Measurements from ENCODE around the gene TACC2. TPM values are rescaled to one million over a fixed set of nuclear protein-coding genes. Genes with fewer than 3 reads are reported as not detected.

Gene TACC2
- total RNA-seq, 2 experiments from 2014 or later: not detected

GRCh38 chr10:122033224-122033926, 44.4 kb downstream of the TACC2 start:
- CTCF ChIA-PET: no interaction called here
- no peak for TF ChIP-seq CTCF (IDR thresholded peaks at IDR 0.05)
- Mint-ChIP-seq H3K27ac (no peak overlapping the region), H3K36me3 (ENCODE audit: low read depth) (no peaks in the 10 kb centered on the region), H3K4me3 (no peak overlapping the region), H3K4me1 (ENCODE audit: low read depth) (no peaks in the 10 kb centered on the region), H3K9me3 (no peaks in the 10 kb centered on the region), H3K27me3 (peaks cover 15% of the 10 kb centered on the region)
- intact Hi-C loops (cut with micrococcal nuclease): no loop called here
- ATAC-seq (no peak), DNase-seq (no peak)
- POLR2A ChIA-PET: no interaction called here

DNA sequence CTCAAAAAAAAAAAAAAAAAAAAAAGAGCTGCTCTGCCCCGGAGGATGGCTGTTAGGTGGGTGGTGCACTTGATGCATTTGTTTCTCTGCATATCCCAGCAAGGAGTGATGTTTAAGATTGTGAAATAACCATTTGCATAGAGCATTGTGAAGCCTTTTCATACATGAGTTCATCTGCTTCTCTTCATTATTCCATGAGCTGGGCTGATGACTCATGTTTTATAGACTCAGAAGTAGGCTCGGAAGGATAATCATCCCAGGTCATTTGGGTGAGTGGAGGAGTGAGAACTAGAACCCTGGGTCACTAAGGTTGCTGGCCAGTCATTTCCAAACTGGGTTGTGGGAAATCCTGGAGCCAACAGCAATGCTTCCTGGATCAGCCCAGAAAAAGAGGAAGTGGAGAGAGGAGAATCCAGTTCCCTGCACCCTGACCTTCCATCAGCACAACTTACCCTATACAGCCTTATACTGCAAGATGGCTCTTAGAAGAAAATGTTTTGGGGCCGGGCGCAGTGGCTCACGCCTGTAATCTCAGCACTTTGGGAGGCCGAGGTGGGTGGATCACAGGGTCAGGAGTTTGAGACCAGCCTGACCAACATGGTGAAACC, 45.3 kb downstream of the TACC2 start:
- Mint-ChIP-seq H3K36me3 (ENCODE audit: low read depth) (no peaks in the 10 kb centered on the region), H3K9me3 (no peaks in the 10 kb centered on the region), H3K27ac (no peak overlapping the region), H3K4me3 (no peak overlapping the region), H3K4me1 (ENCODE audit: low read depth) (no peaks in the 10 kb centered on the region), H3K27me3 (peaks cover 15% of the 10 kb centered on the region)
- POLR2A ChIA-PET: no interaction called here
- intact Hi-C loops (cut with micrococcal nuclease): no loop called here
- DNase-seq: no peak
- no peak for TF ChIP-seq CTCF (IDR thresholded peaks at IDR 0.05)
- no peak for ATAC-seq
- CTCF ChIA-PET: no interaction called here

GRCh38 chr10:122040786-122041185, 51.8 kb downstream of the TACC2 start:
- no peak for TF ChIP-seq CTCF (IDR thresholded peaks at IDR 0.05)
- intact Hi-C loops (cut with micrococcal nuclease): no loop called here
- ChIA-PET POLR2A (no interaction called here), CTCF (no interaction called here)
- H3K27ac Mint-ChIP-seq: no peak overlapping the region
- DNase-seq: no peak
- no peak for ATAC-seq
- H3K4me3 Mint-ChIP-seq: no peak overlapping the region
- H3K9me3 Mint-ChIP-seq: no peaks in the 10 kb centered on the region
- H3K4me1 Mint-ChIP-seq (ENCODE audit: low read depth): no peaks in the 10 kb centered on the region
- H3K27me3 Mint-ChIP-seq: peaks cover 9% of the 10 kb centered on the region
- no peaks in the 10 kb centered on the region for H3K36me3 Mint-ChIP-seq (ENCODE audit: low read depth)

- no peak for DNase-seq
- no peak for ATAC-seq
- no peaks in the 10 kb centered on the region for H3K36me3 Mint-ChIP-seq (ENCODE audit: low read depth)
- intact Hi-C loops (cut with micrococcal nuclease): no loop called here
- CTCF ChIA-PET: no interaction called here
- no peak overlapping the region for H3K27ac Mint-ChIP-seq
- POLR2A ChIA-PET: no interaction called here
- TF ChIP-seq CTCF (IDR thresholded peaks at IDR 0.05): no peak
- H3K9me3 Mint-ChIP-seq: no peaks in the 10 kb centered on the region
- no peak overlapping the region for H3K4me3 Mint-ChIP-seq
- no peaks in the 10 kb centered on the region for H3K4me1 Mint-ChIP-seq (ENCODE audit: low read depth)
- H3K27me3 Mint-ChIP-seq: peaks cover 7% of the 10 kb centered on the region
These were observed 53.9 kb downstream of the TACC2 start for GRCh38 chr10:122042836-122043235.

- no peak for TF ChIP-seq CTCF (IDR thresholded peaks at IDR 0.05)
- CTCF ChIA-PET: no interaction called here
- Mint-ChIP-seq H3K27ac (no peak overlapping the region), H3K36me3 (ENCODE audit: low read depth) (no peaks in the 10 kb centered on the region), H3K4me3 (no peak overlapping the region), H3K9me3 (no peaks in the 10 kb centered on the region), H3K27me3 (peaks cover 4% of the 10 kb centered on the region), H3K4me1 (ENCODE audit: low read depth) (no peaks in the 10 kb centered on the region)
- POLR2A ChIA-PET: no interaction called here
- intact Hi-C loops (cut with micrococcal nuclease): no loop called here
- DNase-seq (no peak), ATAC-seq (no peak)
These were observed 55.2 kb downstream of the TACC2 start for GRCh38 chr10:122044045-122044661.

All from activated CD8-positive, alpha-beta T cell treated with anti-CD3 and anti-CD28 coated beads for 36 hours (primary cell).